Endothelial cell of umbilical vein (primary cell): ENCODE data around the gene USH1G. TPM values are rescaled to one million over a fixed set of nuclear protein-coding genes. Genes with fewer than 3 reads are reported as not detected.

Experiments
- BruUV-seq: library from RNA; stranded (reverse); fragments of 400-500 nt; replicated peaks from 2 replicates; lab custom pipeline; 2021; lab: Mats Ljungman, UMichigan
- CTCF ChIA-PET: fragments of 300-600, 350-600 bp; sonication (Branson Sonifier 250); formaldehyde crosslinking; loops from one replicate; lab custom pipeline; 2021; ENCODE audit warnings: antibody characterized with exemption, inconsistent platforms; lab: Charles Lee
- POLR2A ChIA-PET: fragments of 300-600, 350-600 bp; sonication (Branson Sonifier 250); formaldehyde crosslinking; loops from one replicate; lab custom pipeline; 2021; ENCODE audit warnings: antibody characterized with exemption, inconsistent platforms; lab: Charles Lee
- DNase-seq: peaks from one replicate; pipeline ENCODE4 v3.0.0-alpha.2; 2011; ENCODE audit warnings: low read depth, low spot score
- FAIRE-seq: peaks from 2 replicates; lab custom pipeline; 2011; peaks lifted over from hg19 to GRCh38; lab: Jason Lieb, UNC
- H2AFZ ChIP-seq: 2 replicates; pipeline ENCODE4 v1.6.0; 2012; ENCODE audit warnings: low read depth, low read length, control low read depth, inconsistent platforms
- H3K27ac ChIP-seq: 2 replicates; pipeline ENCODE4 v1.5.1; 2011; ENCODE audit warnings: low read depth, mild to moderate bottlenecking, control low read depth, low read length, moderate library complexity; ENCODE audit not compliant: insufficient read depth
- H3K27me3 ChIP-seq, 2 experiments: 2 replicates each; pipeline versions ENCODE4 v1.6.0 to v1.6.1; 2011; ENCODE audit warnings: low read length in 2 of 2, mixed read lengths in 1 of 2; ENCODE audit not compliant: control insufficient read depth in 2 of 2, insufficient read depth in 2 of 2
- H3K36me3 ChIP-seq, 2 experiments: 2 replicates in 1 of 2; 3 replicates in 1 of 2; pipeline ENCODE4 v1.5.1; 2011; ENCODE audit warnings: low read length in 2 of 2, mild to moderate bottlenecking in 1 of 2, moderate library complexity in 1 of 2; ENCODE audit not compliant: control insufficient read depth in 2 of 2, insufficient read depth in 2 of 2; ENCODE audit errors: extremely low read depth in 1 of 2
- H3K4me1 ChIP-seq: 3 replicates; pipeline ENCODE4 v1.5.1; 2011; ENCODE audit warnings: mild to moderate bottlenecking, low read length; ENCODE audit not compliant: control insufficient read depth, insufficient read depth; ENCODE audit errors: extremely low read depth
- H3K4me2 ChIP-seq: 2 replicates; pipeline ENCODE4 v1.6.1; 2011; ENCODE audit warnings: low read length, control low read depth, mixed read lengths; ENCODE audit not compliant: insufficient read depth
- H3K4me3 ChIP-seq, 3 experiments: fragments of 200-600 bp in 1 of 3; sonication (generic), shearing (Covaris generic) in 1 of 3; replicated peaks in 1 of 3; 2 replicates each; pipeline ENCODE4 v1.5.1; 2011 to 2016; ENCODE audit warnings: control low read depth in 3 of 3, low read length in 3 of 3, mild to moderate bottlenecking in 2 of 3, inconsistent platforms in 1 of 3, low read depth in 1 of 3, moderate library complexity in 1 of 3; ENCODE audit not compliant: insufficient read depth in 1 of 3
- H3K79me2 ChIP-seq: 2 replicates; pipeline ENCODE4 v1.6.0; 2012; ENCODE audit warnings: low read length, inconsistent platforms; ENCODE audit not compliant: control insufficient read depth, insufficient read depth
- H3K9ac ChIP-seq: replicated peaks from 2 replicates; pipeline ENCODE3; 2011; ENCODE audit warnings: low read length, control low read depth; ENCODE audit not compliant: insufficient read depth; ENCODE audit errors: extremely low read depth
- H3K9me1 ChIP-seq: replicated peaks from 3 replicates; pipeline ENCODE4 v1.6.0; 2011; ENCODE audit warnings: mild to moderate bottlenecking, low read length; ENCODE audit not compliant: control insufficient read depth, insufficient read depth; ENCODE audit errors: extremely low read depth
- H3K9me3 ChIP-seq: replicated peaks from 2 replicates; pipeline ENCODE4 v1.5.1; 2012; ENCODE audit warnings: low read length, inconsistent platforms; ENCODE audit not compliant: control insufficient read depth, insufficient read depth
- H4K20me1 ChIP-seq: replicated peaks from 2 replicates; pipeline ENCODE3; 2011; ENCODE audit warnings: mild to moderate bottlenecking, low read length; ENCODE audit not compliant: control insufficient read depth, insufficient read depth; ENCODE audit errors: extremely low read depth
- CTCF ChIP-seq, 2 donors: IDR thresholded peaks; 1 replicate in 1 of 2; 2 replicates in 1 of 2; pipeline ENCODE4 v1.5.1; 2011; ENCODE audit warnings: low read length in 2 of 2, mild to moderate bottlenecking in 2 of 2, moderate library complexity in 2 of 2, control low read depth in 1 of 2, inconsistent platforms in 1 of 2, low read depth in 1 of 2; ENCODE audit not compliant: insufficient read depth in 1 of 2; ENCODE audit errors: extremely low read depth in 1 of 2
- EZH2 ChIP-seq: IDR thresholded peaks from 2 replicates; pipeline ENCODE4 v1.6.1; 2012; ENCODE audit warnings: borderline replicate concordance, low read depth, mild to moderate bottlenecking, moderate library complexity, low read length, inconsistent platforms; ENCODE audit not compliant: severe bottlenecking
- FOS ChIP-seq: IDR thresholded peaks from 2 replicates; pipeline ENCODE4 v1.6.1; 2011; ENCODE audit warnings: mild to moderate bottlenecking, low read length, moderate library complexity, borderline replicate concordance; ENCODE audit not compliant: insufficient read depth
- GATA2 ChIP-seq: IDR thresholded peaks from 2 replicates; pipeline ENCODE4 v1.7.0; 2011; ENCODE audit warnings: low read depth, mild to moderate bottlenecking, moderate library complexity, mixed read lengths, low read length; ENCODE audit not compliant: insufficient read length, insufficient read depth
- JUN ChIP-seq: IDR thresholded peaks from 2 replicates; pipeline ENCODE4 v1.6.1; 2011; ENCODE audit warnings: borderline replicate concordance, low read depth; ENCODE audit not compliant: insufficient read length, insufficient read depth
- MAX ChIP-seq: IDR thresholded peaks from 2 replicates; pipeline ENCODE4 v1.6.1; 2011; ENCODE audit not compliant: insufficient read depth, insufficient read length
- MYC ChIP-seq: IDR thresholded peaks from one replicate; pipeline ENCODE4 v1.6.1; 2011; ENCODE audit warnings: mild to moderate bottlenecking, low read depth, low read length
- POLR2A ChIP-seq: IDR thresholded peaks from 2 replicates; pipeline ENCODE4 v1.6.1; 2012; ENCODE audit warnings: low read depth, mild to moderate bottlenecking, control low read depth, low read length
- POLR2AphosphoS5 ChIP-seq: IDR thresholded peaks from 2 replicates; pipeline ENCODE4 v1.6.1; 2012; ENCODE audit warnings: low read depth, mild to moderate bottlenecking, control low read depth, low read length, moderate library complexity; ENCODE audit not compliant: insufficient read depth
- dilution Hi-C: fragments of 300-500 bp; cut with MboI; formaldehyde crosslinking; loops from one replicate; pipeline ENCODE4 v1.15.0; 2019; ENCODE audit warnings: low sequenced_read_pairs; ENCODE audit not compliant: extremely low pct_ligation_motif_present
- intact Hi-C: fragments of 100-400 bp; cut with micrococcal nuclease; formaldehyde crosslinking; loops from one replicate; pipeline ENCODE4 v1.10.0; 2022
- polyA plus RNA-seq, 4 experiments: library from polyadenylated mRNA; depleted of rRNA in 3 of 4; stranded (reverse) in 3 of 4; unstranded in 1 of 4; fragments of >200 nt; gene quantifications; 2 replicates each; pipeline versions ENCODE4 v1.2.1 to v1.2.3, GENCODE V29; 2011 to 2012; ENCODE audit warnings: missing spikeins in 1 of 4
- total RNA-seq: library from RNA; stranded (reverse); gene quantifications from 2 replicates; pipeline ENCODE4 v1.2.3, GENCODE V29; 2021

USH1G gene
- total and polyA plus RNA-seq, 2 donors (not counting 3 experiments of a cell fraction or from before 2014, with no cell fraction given): not detected

GRCh38 chr17:74873874-74874614 is 49.0 kb downstream of the USH1G start:
- peak overlapping the region; percentile 75 for H3K27ac ChIP-seq
- H4K20me1 ChIP-seq: no peaks in the 10 kb centered on the region
- H2AFZ ChIP-seq: peak overlapping the region; percentile 42
- no peaks in the 10 kb centered on the region for H3K36me3 ChIP-seq
- peak overlapping the region; percentile 67 to 72 (median 70) for H3K4me3 ChIP-seq
- no peaks in the 10 kb centered on the region for H3K27me3 ChIP-seq
- no peaks in the 10 kb centered on the region for H3K79me2 ChIP-seq
- peaks cover 17% of the 10 kb centered on the region for H3K4me1 ChIP-seq
- FAIRE-seq (peak; percentile 33), DNase-seq (peak; percentile 15)
- H3K4me2 ChIP-seq: peak overlapping the region; percentile 81
- dilution Hi-C loops (no loop called here), intact Hi-C loops (loop anchor here (1.0 to 5.0 kb wide), 2 partner anchors 97 to 126 kb away; partner anchors contain the start of genes NAT9 and NHERF1)
- CTCF ChIA-PET: interaction anchor here (1.1 to 2.4 kb wide), 5 partner anchors 11 to 217 kb away, joined by 3 to 29 read pairs (median 6); no protein-coding TSS in a partner anchor
- H3K9ac ChIP-seq: peak overlapping the region; percentile 91
- TF ChIP-seq CTCF (IDR thresholded peaks at IDR 0.05; ENCODE audit: extremely low read depth in 1 of 2, insufficient read depth in 1 of 2, low read depth in 1 of 2, low read length in 2 of 2) (no peak), GATA2 (no peak), FOS (no peak), JUN (no peak), EZH2 (no peak), MYC (no peak), MAX (no peak), POLR2AphosphoS5 (no peak), POLR2A (no peak)
- no TSS peak for BruUV-seq
- H3K9me1 ChIP-seq: no peaks in the 10 kb centered on the region
- no peaks in the 10 kb centered on the region for H3K9me3 ChIP-seq
- POLR2A ChIA-PET: interaction anchor here (1.5 kb wide), 1 partner anchor 18 kb away, joined by 7 read pairs; no protein-coding TSS in a partner anchor
